HCT116 (cell line): ENCODE data around the gene MRAP2. TPM values are rescaled to one million over a fixed set of nuclear protein-coding genes. Genes with fewer than 3 reads are reported as not detected.

ENCODE experiments used
- ATAC-seq: fragments of 200-7000 bp; cut with Tn5 transposase; 2 replicates; pipeline ENCODE4 v1.9.1; 2020; ENCODE audit warnings: mild to moderate bottlenecking, moderate library complexity
- BruUV-seq: library from RNA; stranded (reverse); fragments of 400-500 nt; replicated peaks from 2 replicates; lab custom pipeline; 2021; lab: Mats Ljungman, UMichigan
- CTCF ChIA-PET: fragments of 300-600 bp; sonication (Branson Sonifier 250); formaldehyde crosslinking; loops from one replicate; lab custom pipeline; 2021; ENCODE audit warnings: antibody characterized with exemption; lab: Charles Lee
- POLR2A ChIA-PET: fragments of 300-600, 350-600 bp; sonication (Branson Sonifier 250); formaldehyde crosslinking; loops from one replicate; lab custom pipeline; 2021; ENCODE audit warnings: antibody characterized with exemption; lab: Charles Lee
- RAD21 ChIA-PET, 2 experiments: fragments of 300-600 bp; sonication (Branson Sonifier 250); formaldehyde crosslinking; loops; one replicate each; lab custom pipeline; 2023; ENCODE audit warnings: low total read pairs in 2 of 2; ENCODE audit not compliant: uncharacterized antibody in 2 of 2, unreplicated experiment in 2 of 2, low non-redundant PET in 1 of 2; lab: Charles Lee
- DNase-seq: peaks from one replicate; pipeline ENCODE4 v3.0.0-alpha.2; 2010; ENCODE audit warnings: low read depth, low spot score
- H2AFZ ChIP-seq: fragments of 200-600 bp; shearing (Covaris generic), sonication (generic); 2 replicates; pipeline ENCODE4 v1.6.1; 2017; ENCODE audit warnings: low read depth, mixed run types, mixed read lengths, antibody characterized with exemption, low read length; ENCODE audit not compliant: poor library complexity, severe bottlenecking
- H3K27ac ChIP-seq: 2 replicates; pipeline ENCODE4 v1.5.1; 2012; ENCODE audit warnings: low read depth, low read length
- H3K27me3 ChIP-seq: fragments of 200-600 bp; sonication (generic); 2 replicates; pipeline ENCODE4 v1.6.1; 2016; ENCODE audit warnings: mixed run types, low read length, mixed read lengths; ENCODE audit not compliant: insufficient read depth
- H3K36me3 ChIP-seq, 2 experiments: fragments of 200-500 bp in 1 of 2; fragments of 200-600 bp in 1 of 2; sonication (Bioruptor generic) in 1 of 2; sonication (generic) in 1 of 2; 2 replicates each; pipeline versions ENCODE4 v1.5.1 to v1.6.1; 2014 to 2016; ENCODE audit warnings: low read length in 2 of 2, inconsistent platforms in 1 of 2, mixed read lengths in 1 of 2, mixed run types in 1 of 2; ENCODE audit not compliant: insufficient read depth in 2 of 2, control insufficient read depth in 1 of 2
- H3K4me1 ChIP-seq, 2 experiments: fragments of 200-600 bp in 1 of 2; sonication (generic) in 1 of 2; 2 replicates each; pipeline versions ENCODE4 v1.5.1 to v1.6.1; 2012 to 2017; ENCODE audit warnings: low read length in 2 of 2, inconsistent platforms in 1 of 2, mild to moderate bottlenecking in 1 of 2, mixed read lengths in 1 of 2, mixed run types in 1 of 2, moderate library complexity in 1 of 2; ENCODE audit not compliant: insufficient read depth in 2 of 2, control insufficient read depth in 1 of 2
- H3K4me2 ChIP-seq: fragments of 200-600 bp; sonication (generic); 2 replicates; pipeline ENCODE4 v1.6.1; 2017; ENCODE audit warnings: mixed run types, low read length, mixed read lengths
- H3K4me3 ChIP-seq, 2 experiments: fragments of 200-600 bp in 1 of 2; sonication (generic) in 1 of 2; replicated peaks in 1 of 2; 2 replicates each; pipeline ENCODE4 v1.5.1; 2011 to 2016; ENCODE audit warnings: low read length in 2 of 2, control low read depth in 1 of 2, low read depth in 1 of 2, mild to moderate bottlenecking in 1 of 2, mixed read lengths in 1 of 2, mixed run types in 1 of 2
- H3K79me2 ChIP-seq: fragments of 200-600 bp; sonication (generic); 2 replicates; pipeline ENCODE4 v1.6.1; 2017; ENCODE audit warnings: mild to moderate bottlenecking, mixed run types, low read length, moderate library complexity, mixed read lengths; ENCODE audit not compliant: insufficient read depth
- H3K9ac ChIP-seq: fragments of 200-600 bp; sonication (generic); 2 replicates; pipeline ENCODE4 v1.6.1; 2016; ENCODE audit warnings: low read length, mixed read lengths
- H3K9me2 ChIP-seq: fragments of 200-600 bp; sonication (generic), shearing (Covaris generic); 2 replicates; pipeline ENCODE4 v1.6.1; 2017; ENCODE audit warnings: mixed run types, mild to moderate bottlenecking, moderate library complexity; ENCODE audit not compliant: insufficient read depth
- H3K9me3 ChIP-seq, 2 experiments: fragments of 200-500 bp in 1 of 2; fragments of 200-600 bp in 1 of 2; sonication (Bioruptor generic) in 1 of 2; sonication (generic) in 1 of 2; 2 replicates each; pipeline ENCODE4 v1.6.1; 2014 to 2017; ENCODE audit warnings: low read length in 2 of 2, mixed read lengths in 2 of 2, inconsistent platforms in 1 of 2, low read depth in 1 of 2, mild to moderate bottlenecking in 1 of 2, mixed run types in 1 of 2, moderate library complexity in 1 of 2; ENCODE audit not compliant: control insufficient read depth in 1 of 2, insufficient read depth in 1 of 2
- H4K20me1 ChIP-seq: fragments of 200-600 bp; sonication (generic), shearing (Covaris generic); 2 replicates; pipeline ENCODE4 v1.6.1; 2017; ENCODE audit warnings: mixed run types, mild to moderate bottlenecking, moderate library complexity; ENCODE audit not compliant: insufficient read depth
- CBX3 ChIP-seq: IDR thresholded peaks from 2 replicates; pipeline ENCODE4 v1.6.1; 2012; ENCODE audit warnings: low read depth
- CEBPB ChIP-seq: IDR thresholded peaks from 2 replicates; pipeline ENCODE4 v1.6.1; 2012; ENCODE audit warnings: low read depth
- CTCF ChIP-seq, 3 experiments: fragments of 200-600 bp in 1 of 3; sonication (generic) in 1 of 3; IDR thresholded peaks in 2 of 3; conservative IDR thresholded peaks in 1 of 3; 2 replicates each; pipeline ENCODE4 v1.5.1; 2012 to 2017; ENCODE audit warnings: low read depth in 2 of 3, low read length in 2 of 3, antibody characterized with exemption in 1 of 3, borderline replicate concordance in 1 of 3, control low read depth in 1 of 3, mild to moderate bottlenecking in 1 of 3, mixed read lengths in 1 of 3, mixed run types in 1 of 3, moderate library complexity in 1 of 3; ENCODE audit not compliant: insufficient read depth in 1 of 3
- EGR1 ChIP-seq: IDR thresholded peaks from 2 replicates; pipeline ENCODE4 v1.6.1; 2012; ENCODE audit warnings: low read depth
- ELF1 ChIP-seq: IDR thresholded peaks from 2 replicates; pipeline ENCODE4 v1.6.1; 2012; ENCODE audit warnings: low read depth, borderline replicate concordance
- EZH2 ChIP-seq: fragments of 200-600 bp; sonication (generic); IDR thresholded peaks from 2 replicates; pipeline ENCODE4 v1.6.1; 2017; ENCODE audit warnings: antibody characterized with exemption, mixed run types
- EZH2phosphoT487 ChIP-seq: fragments of 200-600 bp; IDR thresholded peaks from 2 replicates; pipeline ENCODE4 v1.6.1; 2018; ENCODE audit warnings: antibody characterized with exemption, borderline replicate concordance
- FOSL1 ChIP-seq: IDR thresholded peaks from 2 replicates; pipeline ENCODE4 v1.6.1; 2012; ENCODE audit warnings: low read depth
- JUND ChIP-seq: IDR thresholded peaks from 2 replicates; pipeline ENCODE4 v1.6.1; 2012
- POLR2A ChIP-seq: IDR thresholded peaks from 2 replicates; pipeline ENCODE4 v1.7.0; 2011; ENCODE audit warnings: borderline replicate concordance; ENCODE audit not compliant: insufficient read depth, insufficient read length; ENCODE audit errors: extremely low read depth
- POLR2AphosphoS5 ChIP-seq: IDR thresholded peaks from 2 replicates; pipeline ENCODE4 v1.6.1; 2011; ENCODE audit warnings: mild to moderate bottlenecking, low read depth, low read length, moderate library complexity
- RAD21 ChIP-seq: IDR thresholded peaks from 2 replicates; pipeline ENCODE4 v1.6.1; 2012; ENCODE audit warnings: low read depth, mild to moderate bottlenecking
- SIN3A ChIP-seq: IDR thresholded peaks from 2 replicates; pipeline ENCODE4 v1.6.1; 2012; ENCODE audit warnings: low read depth
- TCF7L2 ChIP-seq: IDR thresholded peaks from 2 replicates; pipeline ENCODE4 v1.7.0; 2011; ENCODE audit warnings: borderline replicate concordance, inconsistent platforms; ENCODE audit not compliant: insufficient read depth, insufficient read length; ENCODE audit errors: extremely low read depth
- ZFX ChIP-seq: fragments of 450-650 bp; IDR thresholded peaks from 2 replicates; pipeline ENCODE4 v1.6.1; 2017
- intact Hi-C: fragments of 100-400 bp; cut with micrococcal nuclease; formaldehyde crosslinking; loops from 2 replicates; pipeline ENCODE4 v1.10.0; 2022
- total RNA-seq: library from RNA; stranded (reverse); gene quantifications from one replicate; pipeline ENCODE4 v1.2.1, GENCODE V29; 2021; ENCODE audit not compliant: unreplicated experiment
- TF ChIP-seq, protein P1 (sequence below): IDR thresholded peaks from 2 replicates; pipeline ENCODE4 v1.6.1; 2011; ENCODE audit warnings: mild to moderate bottlenecking, low read length, moderate library complexity; ENCODE audit not compliant: insufficient replicate concordance; ENCODE audit errors: extremely low read depth
- TF ChIP-seq, protein P2 (sequence below): IDR thresholded peaks from 2 replicates; pipeline ENCODE4 v1.6.1; 2012

Gene MRAP2
- total RNA-seq, 1 experiment from 2014 or later = 1.4 TPM

DNA sequence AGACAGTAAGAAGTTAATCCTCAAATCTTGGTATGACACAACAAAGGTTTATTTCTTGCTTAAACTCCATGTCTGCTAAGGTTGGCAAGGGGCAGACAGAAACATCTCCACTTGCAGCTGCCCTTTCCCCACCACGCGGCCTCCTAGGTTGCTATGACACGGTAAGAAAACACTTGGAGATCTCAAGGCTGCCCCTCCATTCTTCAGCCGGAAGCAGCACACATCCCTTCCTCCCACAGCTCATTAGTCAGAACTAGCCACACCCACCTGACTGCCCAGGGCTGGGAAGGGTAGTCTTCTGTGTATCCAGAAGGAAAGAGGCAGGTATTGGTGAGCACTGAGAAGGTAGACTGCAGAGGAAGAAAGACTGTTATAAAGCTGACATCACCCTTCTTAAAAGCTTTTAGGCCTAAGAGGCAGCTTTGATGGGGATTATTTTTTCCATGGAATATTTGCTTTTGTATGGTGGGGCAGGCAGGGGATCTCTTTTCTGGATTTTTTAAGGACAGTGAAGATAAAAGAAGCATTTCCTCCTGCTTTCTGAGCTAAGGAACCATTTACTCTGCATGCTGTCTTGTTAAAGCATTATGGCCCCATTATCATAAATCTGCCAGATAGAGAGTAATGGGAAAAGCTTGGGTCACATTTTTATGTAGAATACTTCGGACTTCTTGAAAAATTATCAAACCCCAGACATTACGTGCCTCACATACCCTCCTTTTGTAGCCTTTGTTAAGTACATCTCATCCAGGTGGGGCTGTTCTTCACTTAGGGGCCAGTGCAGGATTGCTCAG is 41.6 kb downstream of the MRAP2 start:
- TF ChIP-seq ELF1 (no peak), SIN3A (no peak), POLR2AphosphoS5 (no peak), EZH2phosphoT487 (no peak)
- no peaks in the 10 kb centered on the region for H3K36me3 ChIP-seq

DNA sequence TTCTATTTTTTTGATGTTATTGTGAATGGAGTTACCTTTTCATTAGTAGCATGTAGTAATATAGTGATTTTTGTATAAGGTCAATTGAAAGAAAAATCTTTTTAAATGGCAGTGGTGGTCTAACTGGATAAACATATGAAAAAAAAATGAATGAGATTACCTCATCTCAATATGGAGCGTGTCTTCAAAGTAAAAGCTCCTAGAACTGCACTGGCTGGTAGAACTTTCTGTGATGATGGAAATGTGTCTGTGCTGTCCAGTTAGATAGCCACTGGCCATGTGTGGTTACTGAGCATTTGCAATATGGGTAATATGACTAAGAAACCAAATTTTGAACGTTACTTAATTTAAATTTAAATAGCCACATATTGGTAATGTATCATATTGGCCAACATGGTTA is 44.1 kb downstream of the MRAP2 start:
- intact Hi-C loops = no loop called here
- no peak overlapping the region for H2AFZ ChIP-seq
- no peak overlapping the region for H3K4me3 ChIP-seq
- DNase-seq (no peak), ATAC-seq (no peak)
- H3K9ac ChIP-seq = no peak overlapping the region
- H3K79me2 ChIP-seq = no peaks in the 10 kb centered on the region
- no peaks in the 10 kb centered on the region for H4K20me1 ChIP-seq
- ChIA-PET RAD21 (no interaction called here), CTCF (no interaction called here), POLR2A (no interaction called here)
- H3K4me1 ChIP-seq = peaks cover 4 to 6% of the 10 kb centered on the region in 2 experiments
- no peak overlapping the region for H3K4me2 ChIP-seq
- H3K27me3 ChIP-seq = no peaks in the 10 kb centered on the region
- no peaks in the 10 kb centered on the region for H3K36me3 ChIP-seq
- H3K9me3 ChIP-seq = no peaks in the 10 kb centered on the region
- no TSS peak for BruUV-seq
- no peaks in the 10 kb centered on the region for H3K9me2 ChIP-seq
- no peak overlapping the region for H3K27ac ChIP-seq
- TF ChIP-seq FOSL1 (no peak), CTCF (IDR thresholded peaks at IDR 0.05 in 2 of 3, conservative IDR thresholded peaks at IDR 0.05 in 1 of 3; ENCODE audit: borderline replicate concordance in 1 of 3, insufficient read depth in 1 of 3, low read depth in 2 of 3, low read length in 2 of 3) (no peak), EGR1 (no peak), ZFX (no peak), POLR2AphosphoS5 (no peak), CEBPB (no peak), POLR2A (no peak), ELF1 (no peak), EZH2 (no peak), JUND (no peak), RAD21 (no peak), CBX3 (no peak), TCF7L2 (no peak)
- TF ChIP-seq, protein P1, sequence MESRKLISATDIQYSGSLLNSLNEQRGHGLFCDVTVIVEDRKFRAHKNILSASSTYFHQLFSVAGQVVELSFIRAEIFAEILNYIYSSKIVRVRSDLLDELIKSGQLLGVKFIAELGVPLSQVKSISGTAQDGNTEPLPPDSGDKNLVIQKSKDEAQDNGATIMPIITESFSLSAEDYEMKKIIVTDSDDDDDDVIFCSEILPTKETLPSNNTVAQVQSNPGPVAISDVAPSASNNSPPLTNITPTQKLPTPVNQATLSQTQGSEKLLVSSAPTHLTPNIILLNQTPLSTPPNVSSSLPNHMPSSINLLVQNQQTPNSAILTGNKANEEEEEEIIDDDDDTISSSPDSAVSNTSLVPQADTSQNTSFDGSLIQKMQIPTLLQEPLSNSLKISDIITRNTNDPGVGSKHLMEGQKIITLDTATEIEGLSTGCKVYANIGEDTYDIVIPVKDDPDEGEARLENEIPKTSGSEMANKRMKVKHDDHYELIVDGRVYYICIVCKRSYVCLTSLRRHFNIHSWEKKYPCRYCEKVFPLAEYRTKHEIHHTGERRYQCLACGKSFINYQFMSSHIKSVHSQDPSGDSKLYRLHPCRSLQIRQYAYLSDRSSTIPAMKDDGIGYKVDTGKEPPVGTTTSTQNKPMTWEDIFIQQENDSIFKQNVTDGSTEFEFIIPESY = no peak
- TF ChIP-seq, protein P2, sequence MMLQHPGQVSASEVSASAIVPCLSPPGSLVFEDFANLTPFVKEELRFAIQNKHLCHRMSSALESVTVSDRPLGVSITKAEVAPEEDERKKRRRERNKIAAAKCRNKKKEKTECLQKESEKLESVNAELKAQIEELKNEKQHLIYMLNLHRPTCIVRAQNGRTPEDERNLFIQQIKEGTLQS = no peak

More for the DNA sequence above, 41.6 kb downstream of the MRAP2 start:
- H3K9me3 ChIP-seq = no peaks in the 10 kb centered on the region
- no peak overlapping the region for H3K4me3 ChIP-seq
- peaks cover 4 to 6% of the 10 kb centered on the region in 2 experiments for H3K4me1 ChIP-seq
- intact Hi-C loops = no loop called here
- H3K9me2 ChIP-seq = no peaks in the 10 kb centered on the region
- ChIA-PET RAD21 (no interaction called here), CTCF (no interaction called here), POLR2A (no interaction called here)
- ATAC-seq (peak; percentile 86), DNase-seq (peak; percentile 6)
- H3K27me3 ChIP-seq = no peaks in the 10 kb centered on the region
- H3K79me2 ChIP-seq = no peaks in the 10 kb centered on the region
- peak overlapping the region; percentile 41; the same call in 1 of the 2 replicates for H3K4me2 ChIP-seq
- no peaks in the 10 kb centered on the region for H4K20me1 ChIP-seq
- H3K9ac ChIP-seq = no peak overlapping the region
- H2AFZ ChIP-seq = peak overlapping the region; percentile 20
- no peak overlapping the region for H3K27ac ChIP-seq
- no TSS peak for BruUV-seq
